GM21737 (cell line): ENCODE data around the gene CTF1.
"Not testable (repeated sequence)": the region's sequence is repeated elsewhere in the genome, so short reads cannot be mapped to it uniquely, and the experiment has no call there.

Source experiments
- ATAC-seq: cut with Tn5 transposase; IDR thresholded peaks from one replicate; pipeline ENCODE4 v1.9.1; 2021; ENCODE audit warnings: mild to moderate bottlenecking, moderate library complexity; ENCODE audit not compliant: unreplicated experiment

CTF1 gene

GRCh38 chr16:30887927-30888326 lies 8.5 kb upstream of the CTF1 start:
- no peak for ATAC-seq

- no peak for ATAC-seq
These were observed 7.4 kb upstream of the CTF1 start for GRCh38 chr16:30888856-30889499.

GRCh38 chr16:30889721-30890120 lies 6.7 kb upstream of the CTF1 start:
- ATAC-seq = no peak

GRCh38 chr16:30891043-30891823 lies 5.2 kb upstream of the CTF1 start:
- not testable (repeated sequence) for ATAC-seq

- ATAC-seq = no peak
These were observed 3.6 kb upstream of the CTF1 start for GRCh38 chr16:30892670-30893416.

- peak; percentile 2 for ATAC-seq
These were observed 3.0 kb upstream of the CTF1 start for GRCh38 chr16:30893417-30893743.

GRCh38 chr16:30893744-30894539 lies 2.5 kb upstream of the CTF1 start, which contains the start of gene BCL7C:
Gene BCL7C, minus strand, starts transcription at chr16:30894077. Its CDS starts 133 bp downstream, at chr16:30893944.
- ATAC-seq = peak; percentile 66

GRCh38 chr16:30894540-30895368 lies 1.7 kb upstream of the CTF1 start:
- ATAC-seq = no peak

GRCh38 chr16:30895627-30896260 lies 670 bp upstream of the CTF1 start:
- no peak for ATAC-seq

- ATAC-seq = peak; percentile 37
These were observed 697 bp downstream of the CTF1 start for GRCh38 chr16:30896889-30897733.

GRCh38 chr16:30899794-30900193 lies 3.4 kb downstream of the CTF1 start:
- no peak for ATAC-seq

GRCh38 chr16:30900588-30900987 lies 4.2 kb downstream of the CTF1 start:
- ATAC-seq = no peak

- no peak for ATAC-seq
These were observed 5.0 kb downstream of the CTF1 start for GRCh38 chr16:30901201-30902028.

GRCh38 chr16:30902029-30902972 lies 5.9 kb downstream of the CTF1 start:
- ATAC-seq = peak; percentile 57

GRCh38 chr16:30903002-30903401 lies 6.6 kb downstream of the CTF1 start:
- no peak for ATAC-seq

- ATAC-seq = no peak
These were observed 7.2 kb downstream of the CTF1 start for GRCh38 chr16:30903596-30903995.
